WTC11 (cell line): Measurements from ENCODE around the gene VTA1.

Experiments used
- CTCF ChIP-seq: fragments of 200-600 bp; IDR thresholded peaks from 2 replicates; pipeline ENCODE4 v1.8.0; 2022; ENCODE audit warnings: antibody characterized with exemption
- RORB ChIP-seq: fragments of 250-450 bp; sonication (Bioruptor Pico); IDR thresholded peaks from 2 replicates; pipeline ENCODE4 v1.9.0; 2021; ENCODE audit warnings: mild to moderate bottlenecking
- ZNF138 ChIP-seq: sonication (generic); formaldehyde crosslinking; conservative IDR thresholded peaks from 2 replicates; pipeline ENCODE4 v1.8.1; 2022; ENCODE audit warnings: mild to moderate bottlenecking, moderate library complexity, missing genetic modification reagents

- TF ChIP-seq ZNF138 (CRISPR knock-in tag) (no peak), CTCF (no peak), RORB (no peak)
Measured at GRCh38 chr6:142251930-142252445, 104.9 kb downstream of the VTA1 start.
